ENCODE results near the gene VSX1. TPM values are rescaled to one million over a fixed set of nuclear protein-coding genes. Genes with fewer than 3 reads are reported as not detected.

Gene VSX1
- total RNA-seq, 1 donor from 2014 or later, result not detected

DNA sequence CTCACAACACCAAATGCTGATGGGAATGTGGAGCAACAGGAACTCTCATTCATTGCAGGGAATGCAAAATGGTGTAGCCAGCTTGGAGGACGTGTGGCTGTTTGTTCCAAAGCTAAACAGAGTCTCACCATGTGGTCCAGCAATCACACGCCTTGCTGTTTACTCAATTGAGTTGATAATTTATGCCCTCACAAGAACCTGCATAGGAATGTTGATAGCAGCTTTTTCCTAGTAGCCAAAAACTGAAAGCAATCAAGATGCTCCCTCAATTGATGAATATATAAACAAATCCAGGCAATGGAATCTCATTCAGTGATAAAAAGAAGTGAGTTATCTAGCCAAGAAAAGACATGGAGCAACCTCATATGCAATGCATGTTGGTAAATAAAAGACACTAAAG, 15.6 kb upstream of the VSX1 start:
- H3K4me1 ChIP-seq, result no peaks in the 10 kb centered on the region
- H3K27me3 ChIP-seq (ENCODE audit: low read depth), result no peaks in the 10 kb centered on the region
- H3K4me3 ChIP-seq, result no peak overlapping the region
- ATAC-seq (no peak), DNase-seq (no peak)
- H3K9me3 ChIP-seq, result no peaks in the 10 kb centered on the region
- H3K36me3 ChIP-seq, result no peaks in the 10 kb centered on the region
- no peak overlapping the region for H3K27ac ChIP-seq
- intact Hi-C loops (cut with DNase I), result no loop called here
- TF ChIP-seq, protein P1, sequence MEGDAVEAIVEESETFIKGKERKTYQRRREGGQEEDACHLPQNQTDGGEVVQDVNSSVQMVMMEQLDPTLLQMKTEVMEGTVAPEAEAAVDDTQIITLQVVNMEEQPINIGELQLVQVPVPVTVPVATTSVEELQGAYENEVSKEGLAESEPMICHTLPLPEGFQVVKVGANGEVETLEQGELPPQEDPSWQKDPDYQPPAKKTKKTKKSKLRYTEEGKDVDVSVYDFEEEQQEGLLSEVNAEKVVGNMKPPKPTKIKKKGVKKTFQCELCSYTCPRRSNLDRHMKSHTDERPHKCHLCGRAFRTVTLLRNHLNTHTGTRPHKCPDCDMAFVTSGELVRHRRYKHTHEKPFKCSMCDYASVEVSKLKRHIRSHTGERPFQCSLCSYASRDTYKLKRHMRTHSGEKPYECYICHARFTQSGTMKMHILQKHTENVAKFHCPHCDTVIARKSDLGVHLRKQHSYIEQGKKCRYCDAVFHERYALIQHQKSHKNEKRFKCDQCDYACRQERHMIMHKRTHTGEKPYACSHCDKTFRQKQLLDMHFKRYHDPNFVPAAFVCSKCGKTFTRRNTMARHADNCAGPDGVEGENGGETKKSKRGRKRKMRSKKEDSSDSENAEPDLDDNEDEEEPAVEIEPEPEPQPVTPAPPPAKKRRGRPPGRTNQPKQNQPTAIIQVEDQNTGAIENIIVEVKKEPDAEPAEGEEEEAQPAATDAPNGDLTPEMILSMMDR (IDR thresholded peaks at IDR 0.05), result no peak

DNA sequence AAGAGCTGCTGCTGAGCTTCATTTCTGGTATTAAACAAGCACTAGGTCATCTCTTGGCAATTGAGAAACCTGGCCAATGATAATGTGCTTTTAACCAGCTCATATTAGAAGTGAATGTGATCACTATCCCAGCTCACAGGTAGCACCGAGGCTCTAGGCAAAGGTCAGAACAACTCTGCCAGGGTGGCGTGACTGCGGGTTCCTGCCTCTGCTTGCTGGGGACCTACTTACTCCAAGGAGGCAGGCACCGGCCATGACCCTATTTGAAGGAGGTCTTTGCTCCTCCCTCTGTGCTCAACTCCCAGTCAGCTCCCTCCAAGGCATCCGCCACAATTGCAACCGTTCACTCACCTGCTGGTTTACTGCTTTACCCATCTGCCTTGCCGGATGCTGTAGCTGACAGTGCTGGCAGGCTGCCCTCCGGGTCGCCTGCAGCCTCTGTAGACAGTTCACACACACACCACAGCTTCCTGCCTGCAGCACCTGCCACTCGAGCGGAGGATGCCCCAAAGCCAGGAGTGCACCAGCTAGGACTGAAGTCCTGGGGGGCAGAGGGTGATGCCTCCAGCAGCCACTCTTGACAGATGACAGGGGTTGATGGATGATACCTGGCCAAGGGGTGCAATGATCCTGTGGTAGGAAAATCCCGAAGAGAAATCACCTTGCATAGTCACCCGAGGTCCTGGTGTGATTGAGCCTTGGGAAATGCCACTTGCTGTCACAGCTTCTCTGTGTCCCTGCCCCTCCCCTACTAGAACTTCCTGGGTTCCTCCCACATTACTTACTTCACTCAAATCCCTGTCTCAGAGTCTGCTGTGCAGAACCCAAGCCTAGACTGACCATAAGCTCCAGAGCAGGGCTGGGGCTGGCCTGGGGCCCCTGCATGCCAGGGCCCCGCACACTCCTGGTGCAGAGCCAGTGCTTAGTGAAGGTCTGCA, 8.8 kb upstream of the VSX1 start:
- TF ChIP-seq, protein P1 (IDR thresholded peaks at IDR 0.05), result no peak
- DNase-seq, result no peak
- H3K36me3 ChIP-seq, result no peaks in the 10 kb centered on the region
- no peaks in the 10 kb centered on the region for H3K9me3 ChIP-seq
- no peaks in the 10 kb centered on the region for H3K4me1 ChIP-seq
- peaks cover 29% of the 10 kb centered on the region for H3K27me3 ChIP-seq (ENCODE audit: low read depth)
- intact Hi-C loops (cut with DNase I), result no loop called here
- ATAC-seq, result peak; percentile 45 to 78
- no peak overlapping the region for H3K4me3 ChIP-seq
- no peak overlapping the region for H3K27ac ChIP-seq

DNA sequence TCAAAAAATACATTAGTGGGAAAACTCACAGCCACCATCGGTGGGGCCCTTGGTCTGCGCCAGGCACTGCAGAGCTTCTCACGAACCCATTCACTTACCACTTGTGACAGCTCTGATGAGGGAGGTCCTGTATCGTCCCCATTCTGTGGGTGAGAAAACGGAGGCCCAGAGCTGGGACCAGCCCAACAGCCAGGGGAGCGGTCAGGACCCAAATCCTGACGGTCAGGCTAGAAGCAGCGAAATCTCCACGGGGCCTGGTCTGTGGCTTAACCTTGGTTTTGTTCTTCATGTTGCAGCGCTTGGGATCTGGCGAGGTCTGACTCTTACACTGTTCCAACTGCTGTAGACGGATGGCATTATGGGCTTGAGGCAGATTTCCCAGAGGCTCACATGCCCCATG, 7.7 kb upstream of the VSX1 start:
- H3K4me1 ChIP-seq, result peaks cover 2% of the 10 kb centered on the region
- H3K36me3 ChIP-seq, result no peaks in the 10 kb centered on the region
- no peaks in the 10 kb centered on the region for H3K9me3 ChIP-seq
- intact Hi-C loops (cut with DNase I), result no loop called here
- DNase-seq, result no peak
- H3K4me3 ChIP-seq, result no peak overlapping the region
- TF ChIP-seq, protein P1 (IDR thresholded peaks at IDR 0.05), result no peak
- H3K27ac ChIP-seq, result no peak overlapping the region
- ATAC-seq, result no peak
- H3K27me3 ChIP-seq (ENCODE audit: low read depth), result peaks cover 40% of the 10 kb centered on the region

DNA sequence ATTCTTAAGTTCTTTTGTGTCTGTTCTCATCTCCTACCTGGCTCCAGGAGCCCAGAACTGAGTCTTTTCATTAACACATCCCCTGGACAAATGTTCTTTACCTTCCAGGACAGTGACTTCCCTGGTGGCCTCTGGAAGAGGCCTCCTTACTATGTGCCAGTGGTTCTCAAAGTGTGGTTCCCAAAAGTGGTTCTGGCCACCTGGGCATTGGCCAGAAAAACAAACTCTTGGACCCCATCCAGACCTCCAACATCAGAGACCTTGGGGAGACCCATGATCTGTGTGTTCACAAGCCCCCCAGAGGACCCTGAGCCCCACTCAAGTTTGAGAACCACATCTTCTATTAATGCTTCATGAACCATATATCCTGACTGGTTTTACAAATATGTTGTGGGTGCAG, 7.2 kb upstream of the VSX1 start:
- intact Hi-C loops (cut with DNase I), result no loop called here
- H3K9me3 ChIP-seq, result no peaks in the 10 kb centered on the region
- no peak overlapping the region for H3K27ac ChIP-seq
- H3K4me1 ChIP-seq, result peaks cover 8% of the 10 kb centered on the region
- TF ChIP-seq, protein P1 (IDR thresholded peaks at IDR 0.05), result no peak
- ATAC-seq, result no peak
- H3K27me3 ChIP-seq (ENCODE audit: low read depth), result peaks cover 46% of the 10 kb centered on the region
- no peak for DNase-seq
- H3K36me3 ChIP-seq, result no peaks in the 10 kb centered on the region
- no peak overlapping the region for H3K4me3 ChIP-seq

DNA sequence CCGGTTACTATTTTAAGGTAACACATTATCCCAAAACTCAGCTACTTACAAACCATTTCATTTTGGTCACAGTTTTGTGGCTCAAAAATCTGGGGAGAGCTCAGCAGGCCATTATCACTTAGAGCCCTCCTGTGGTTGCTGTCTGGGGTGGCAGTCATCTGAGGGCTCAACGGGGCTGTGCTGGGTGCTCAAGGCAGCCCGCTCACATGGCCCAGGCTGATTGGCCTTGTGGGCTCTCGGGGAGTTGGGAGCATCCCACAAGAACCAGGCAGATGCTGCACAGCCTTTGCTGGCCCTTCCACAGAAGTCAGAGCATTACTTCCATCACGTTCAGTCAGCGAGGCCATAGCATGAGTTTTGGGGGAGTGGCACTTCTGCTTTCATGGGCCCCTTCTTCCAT, 6.3 kb upstream of the VSX1 start:
- Histone ChIP-seq H3K27me3 (ENCODE audit: low read depth) (peaks cover 54% of the 10 kb centered on the region), H3K27ac (no peak overlapping the region), H3K36me3 (no peaks in the 10 kb centered on the region), H3K4me1 (peaks cover 16% of the 10 kb centered on the region), H3K4me3 (no peak overlapping the region), H3K9me3 (no peaks in the 10 kb centered on the region)
- TF ChIP-seq, protein P1 (IDR thresholded peaks at IDR 0.05), result no peak
- intact Hi-C loops (cut with DNase I), result no loop called here
- no peak for DNase-seq
- ATAC-seq, result no peak

Measured in lower lobe of right lung (tissue), 2 donors.